Endometrial microvascular endothelial cells (primary cell): ENCODE measurements around the gene LIPG. TPM values are rescaled to one million over a fixed set of nuclear protein-coding genes. Genes with fewer than 3 reads are reported as not detected.
"Not testable (repeated sequence)": the region's sequence is repeated elsewhere in the genome, so short reads cannot be mapped to it uniquely, and the experiment has no call there.

Source experiments
- in situ Hi-C: cut with HindIII; loops from 2 replicates; pipeline ENCODE4 v1.10.0; 2017; ENCODE audit warnings: low sequenced_read_pairs, low pct_unique_long_range_greater_than_20kb; ENCODE audit errors: inconsistent ontology term
- total RNA-seq: library from RNA; depleted of rRNA; stranded (reverse); fragments of >200 nt; gene quantifications from one replicate; pipeline ENCODE4 v1.2.3, GENCODE V29; 2015; ENCODE audit errors: inconsistent ontology term

The LIPG gene
- total RNA-seq, 1 donor from 2014 or later = 80.7 TPM

- in situ Hi-C loops = no loop called here
These were observed 24.5 kb upstream of the LIPG start for GRCh38 chr18:49537232-49537896.

- in situ Hi-C loops = no loop called here
These were observed 17.5 kb upstream of the LIPG start for GRCh38 chr18:49544362-49544761.

GRCh38 chr18:49546278-49546677 lies 15.6 kb upstream of the LIPG start:
- in situ Hi-C loops = no loop called here

DNA sequence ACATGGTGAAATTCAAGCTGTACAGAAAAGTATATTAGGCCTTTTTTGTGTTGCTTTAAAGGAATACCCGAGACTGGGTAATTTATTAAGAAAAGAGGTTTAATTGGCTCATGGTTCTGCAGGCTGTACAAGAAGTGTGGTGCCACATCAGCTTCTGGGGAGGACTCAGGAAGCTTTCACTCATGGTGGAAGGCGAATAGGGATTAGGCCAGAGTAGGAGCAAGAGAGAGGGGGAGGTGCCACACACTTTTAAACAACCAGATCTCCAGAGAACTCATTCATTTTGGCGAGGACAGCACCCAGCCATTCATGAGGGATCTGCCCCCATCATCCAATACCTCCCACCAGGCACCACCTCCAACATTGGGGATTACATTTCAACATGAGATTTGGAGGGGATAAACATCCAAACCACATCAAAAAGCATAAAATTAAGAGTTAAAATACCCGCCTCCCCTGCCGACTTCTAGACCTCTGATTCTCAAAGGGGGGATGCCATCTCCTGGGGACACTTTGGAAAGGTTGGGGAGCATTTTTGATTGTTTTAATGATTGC lies 15.1 kb upstream of the LIPG start:
- in situ Hi-C loops = no loop called here

DNA sequence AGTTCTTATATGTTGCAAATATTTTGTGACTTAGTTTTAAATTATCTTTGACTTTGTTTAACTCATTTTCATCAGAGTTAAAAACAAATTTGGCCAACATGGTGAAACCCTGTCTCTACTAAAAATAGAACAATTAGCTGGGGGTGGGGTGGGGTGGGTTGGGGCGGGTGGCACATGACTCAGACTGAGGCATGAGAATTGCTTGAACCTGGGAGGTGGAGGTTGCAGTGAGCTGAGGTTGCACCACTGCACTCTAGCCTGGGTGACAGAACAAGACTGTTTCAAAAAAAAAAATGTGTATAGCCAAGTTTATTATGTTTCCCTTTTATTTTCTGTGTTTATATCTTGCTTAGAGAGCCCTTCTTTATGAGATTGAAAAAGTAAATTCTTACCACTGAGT lies 14.2 kb upstream of the LIPG start:
- in situ Hi-C loops = no loop called here

DNA sequence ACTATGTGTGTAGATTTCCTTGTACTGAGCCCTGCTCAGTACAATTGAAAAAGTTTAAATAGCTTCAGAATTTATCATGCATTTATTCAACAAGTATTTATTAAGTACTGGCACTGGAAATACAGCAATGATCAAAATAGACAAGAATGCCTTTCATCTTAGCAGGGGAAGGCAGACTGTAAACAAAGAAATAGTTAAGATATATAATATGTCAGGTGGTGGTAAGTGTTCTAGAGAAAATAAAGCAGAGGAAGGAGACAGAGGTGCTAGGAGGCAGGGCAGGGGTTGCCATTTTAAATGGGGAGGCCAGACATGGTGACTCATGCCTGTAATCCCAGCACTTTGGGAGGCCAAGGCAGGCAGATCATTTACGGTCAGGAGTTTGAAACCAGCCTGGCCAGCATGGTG lies 13.6 kb upstream of the LIPG start:
- in situ Hi-C loops = no loop called here

- in situ Hi-C loops = no loop called here
These were observed 11.1 kb upstream of the LIPG start for GRCh38 chr18:49550621-49551339.

DNA sequence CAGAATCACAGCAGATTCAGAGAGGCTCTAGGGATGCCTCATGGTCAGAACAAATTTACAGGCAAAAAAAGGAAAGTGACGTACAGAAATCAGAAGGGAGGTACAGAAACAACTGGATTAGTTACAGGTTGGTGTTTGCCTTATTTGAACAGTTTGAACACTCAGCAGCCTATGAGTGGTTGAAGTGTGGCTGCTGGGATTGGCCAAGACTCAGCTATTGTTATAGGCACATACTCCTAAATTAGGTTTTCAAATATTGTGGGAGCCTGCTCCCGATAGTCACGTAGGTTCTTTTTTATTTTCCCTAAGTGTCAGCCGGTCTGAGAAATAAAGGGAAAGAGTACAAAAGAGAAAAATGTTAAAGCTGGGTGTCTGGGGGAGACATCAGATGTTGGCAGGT lies 8.9 kb upstream of the LIPG start:
- in situ Hi-C loops = no loop called here

- in situ Hi-C loops = no loop called here
These were observed 6.2 kb upstream of the LIPG start for GRCh38 chr18:49555641-49556040.

DNA sequence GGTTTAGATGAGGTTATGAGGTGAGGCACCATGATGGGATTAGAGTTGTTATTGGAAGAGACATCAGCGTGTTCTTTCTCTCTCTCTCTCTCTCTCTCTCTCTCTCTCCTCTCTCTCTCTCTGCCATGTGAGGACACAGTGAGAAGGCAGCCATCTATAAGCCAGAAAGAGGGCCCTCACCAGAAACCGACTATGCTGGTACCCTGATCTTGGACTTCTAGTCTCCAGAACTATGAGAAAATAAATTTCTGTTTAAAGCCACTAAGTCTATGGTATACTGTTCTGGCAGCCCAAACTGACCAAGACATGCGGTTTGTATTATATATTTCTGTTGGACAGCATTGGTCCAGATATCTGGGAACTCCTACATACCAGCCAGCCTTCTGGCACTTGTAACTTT lies 3.5 kb upstream of the LIPG start:
- in situ Hi-C loops = no loop called here

DNA sequence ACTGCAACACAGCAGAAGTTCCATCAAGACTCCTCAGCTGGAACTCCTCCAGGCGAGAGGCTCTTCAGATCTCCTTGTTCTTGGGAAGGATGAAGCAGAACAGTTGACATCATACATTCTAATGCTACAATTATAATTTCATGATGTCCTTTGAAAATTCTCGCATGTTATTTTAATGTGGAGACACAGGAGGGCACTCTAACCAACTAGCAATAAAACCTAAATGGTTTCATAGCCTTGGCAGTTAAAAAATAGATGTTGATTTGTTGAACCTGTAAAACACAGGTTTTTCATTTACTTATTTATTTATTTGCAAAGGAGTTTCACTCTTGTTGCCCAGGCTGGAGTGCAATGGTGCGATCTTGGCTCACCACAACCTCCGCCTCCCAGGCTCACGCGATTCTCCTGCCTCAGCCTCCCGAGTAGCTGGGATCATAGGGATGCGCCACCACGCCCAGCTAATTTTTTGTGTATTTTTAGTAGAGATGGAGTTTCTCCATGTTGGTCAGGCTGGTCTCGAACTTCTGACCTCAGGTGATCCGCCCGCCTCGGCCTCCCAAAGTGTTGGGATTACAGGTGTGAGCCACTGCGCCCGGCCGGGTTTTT lies 2.4 kb upstream of the LIPG start:
- in situ Hi-C loops = not testable (repeated sequence)

DNA sequence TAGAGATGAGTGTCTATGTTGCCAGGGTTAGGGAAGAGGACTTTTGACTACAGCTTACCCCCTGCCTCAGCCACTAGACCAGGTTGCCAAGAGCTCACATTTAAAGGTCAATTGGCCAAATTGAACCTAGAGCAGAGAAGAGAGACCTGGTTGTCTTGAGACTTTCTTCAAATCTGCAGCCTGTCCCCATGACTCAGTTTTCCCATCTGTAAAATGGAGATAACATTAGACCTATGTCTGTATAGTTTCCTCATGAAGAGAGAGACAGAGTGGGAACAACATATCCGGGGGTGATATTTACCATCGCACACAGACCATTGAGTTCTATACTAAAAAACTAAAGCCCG lies 1.6 kb upstream of the LIPG start:
- in situ Hi-C loops = no loop called here

DNA sequence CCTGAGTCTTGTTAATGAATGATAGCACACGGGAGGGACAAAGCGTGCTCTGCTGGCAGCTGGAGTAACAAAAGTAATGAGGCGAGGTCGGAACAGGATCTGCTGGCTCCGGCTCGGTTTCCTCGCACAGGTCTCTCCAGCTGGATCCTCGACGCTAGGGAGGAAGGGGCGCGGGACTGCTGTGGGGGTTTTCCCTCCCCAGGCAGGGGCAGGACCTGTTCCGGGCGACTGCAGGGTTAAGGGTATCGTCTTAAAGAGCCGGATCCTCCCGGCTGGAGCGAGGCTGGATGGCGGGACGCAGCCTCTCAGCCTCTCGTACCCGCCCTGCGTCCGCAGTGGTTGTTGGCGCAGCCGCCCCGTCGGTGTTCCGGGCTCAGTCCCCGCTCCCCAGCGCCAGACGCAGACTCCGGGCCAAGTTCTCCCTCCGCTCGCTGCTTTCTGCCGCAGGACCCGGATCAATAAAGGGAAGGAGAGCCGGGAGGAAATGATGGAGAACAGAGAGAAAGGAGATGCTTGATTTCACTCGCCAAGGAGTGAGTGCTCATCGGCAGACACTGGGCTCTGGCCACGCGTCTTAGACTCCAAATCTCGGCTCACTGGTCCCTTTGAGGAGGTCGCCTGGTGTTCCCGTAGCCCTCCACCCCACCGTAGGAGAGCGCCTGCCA lies 1.1 kb upstream of the LIPG start:
- in situ Hi-C loops = no loop called here

DNA sequence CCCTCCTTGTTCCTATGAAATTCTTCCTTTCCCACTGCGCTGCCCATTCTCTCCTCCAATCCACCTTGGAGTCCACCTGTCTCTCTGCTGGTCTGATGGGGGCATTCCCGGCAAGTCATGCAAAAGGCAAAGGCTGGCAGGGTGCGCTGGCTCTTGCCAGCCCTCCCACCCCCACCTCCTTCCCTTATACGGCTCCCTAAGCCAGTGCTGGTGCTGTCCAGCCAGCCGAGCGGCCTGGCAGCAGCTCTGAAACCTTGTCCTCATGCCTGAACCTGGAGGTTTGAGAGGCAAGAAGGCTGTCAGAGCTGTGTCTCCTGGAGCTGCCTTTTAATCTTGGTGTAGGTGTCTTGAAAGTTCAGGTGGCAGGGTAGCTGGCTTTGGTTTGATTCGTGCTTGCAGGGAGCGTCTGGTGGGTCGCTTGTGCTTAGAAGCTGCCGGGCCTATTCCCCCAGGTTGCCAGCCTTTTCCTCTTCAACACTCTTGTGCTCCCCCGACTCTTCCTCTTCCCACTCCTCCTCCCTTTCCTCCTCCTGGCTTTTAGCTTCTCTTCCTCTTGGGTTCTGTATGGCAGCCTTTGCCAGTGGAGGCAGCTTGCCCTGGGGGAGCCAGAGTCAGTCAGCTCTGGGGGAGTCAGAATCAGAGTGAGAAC lies 748 bp downstream of the LIPG start:
- in situ Hi-C loops = no loop called here

DNA sequence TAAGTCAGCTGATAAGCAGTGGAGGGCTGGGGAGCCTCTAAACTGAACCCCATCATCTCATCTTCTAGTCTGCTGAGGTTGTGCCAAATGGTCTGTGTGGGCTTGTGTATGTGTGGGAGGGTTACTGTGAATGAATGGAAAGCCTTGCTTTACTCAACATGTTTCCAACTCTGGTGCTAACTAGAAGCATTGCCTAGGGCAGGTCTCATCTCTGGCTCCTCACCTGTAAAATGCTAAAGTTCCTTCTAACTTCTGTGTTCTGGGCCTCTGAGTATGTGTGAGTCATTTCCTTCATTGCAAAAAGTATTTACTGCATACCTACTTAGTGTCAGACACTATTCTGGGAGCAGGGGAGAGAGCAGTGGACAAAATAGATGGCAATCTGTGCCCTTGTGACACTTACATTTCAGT lies 1.3 kb downstream of the LIPG start:
- in situ Hi-C loops = no loop called here

DNA sequence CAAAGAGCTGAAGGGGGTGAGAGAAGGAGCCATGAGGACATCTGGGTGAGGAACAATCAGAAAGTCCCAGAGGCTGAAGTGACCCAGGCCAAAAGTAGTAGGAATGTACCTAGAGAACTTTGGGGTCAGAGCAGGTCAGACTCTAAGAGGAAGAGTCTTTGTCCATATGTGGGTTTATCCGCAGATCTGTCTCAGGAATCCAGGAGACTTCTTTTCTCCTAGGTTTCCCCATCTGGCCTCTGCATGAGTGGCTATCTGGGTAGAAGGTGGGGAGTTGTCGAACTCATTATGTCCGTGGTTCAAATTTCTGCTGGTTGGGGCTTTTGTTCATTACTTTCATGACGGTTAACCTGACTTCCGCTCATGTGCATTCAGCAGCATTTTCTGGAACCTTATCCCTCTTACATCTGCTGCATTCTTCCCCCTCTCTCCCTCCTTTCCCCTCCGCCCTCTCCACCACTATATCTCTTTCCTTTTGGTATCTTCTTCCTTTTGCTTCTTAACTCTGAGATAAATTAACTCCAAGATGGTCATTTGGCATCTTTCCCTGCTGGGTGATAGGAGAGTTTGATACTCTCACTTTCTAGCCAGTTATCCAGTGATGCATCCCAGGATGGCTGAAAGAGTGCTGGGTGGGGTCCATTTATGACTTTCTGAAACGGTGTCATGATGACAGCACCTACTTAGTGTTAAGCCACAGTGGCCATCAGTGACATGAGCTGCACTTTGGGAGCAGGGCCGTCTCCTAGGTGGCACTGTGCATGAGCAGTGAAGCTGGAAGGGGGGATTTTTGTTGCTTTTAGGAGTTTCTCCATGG lies 2.1 kb downstream of the LIPG start:
- in situ Hi-C loops = no loop called here

DNA sequence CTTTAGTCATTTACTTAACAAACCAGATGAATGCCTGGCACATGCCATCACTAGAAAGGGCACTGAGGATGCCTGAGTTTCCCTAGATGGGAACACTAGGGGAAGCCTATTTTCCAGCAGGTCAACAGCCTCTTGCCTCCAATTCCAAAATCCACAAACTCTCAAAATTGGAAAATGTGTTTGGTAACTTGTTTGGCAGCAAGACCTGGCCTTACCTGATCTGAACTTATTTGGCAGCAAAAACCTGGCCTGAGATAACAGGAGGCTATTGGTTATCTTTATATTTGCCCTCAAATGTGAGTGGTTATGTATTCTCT lies 2.6 kb downstream of the LIPG start:
- in situ Hi-C loops = no loop called here

DNA sequence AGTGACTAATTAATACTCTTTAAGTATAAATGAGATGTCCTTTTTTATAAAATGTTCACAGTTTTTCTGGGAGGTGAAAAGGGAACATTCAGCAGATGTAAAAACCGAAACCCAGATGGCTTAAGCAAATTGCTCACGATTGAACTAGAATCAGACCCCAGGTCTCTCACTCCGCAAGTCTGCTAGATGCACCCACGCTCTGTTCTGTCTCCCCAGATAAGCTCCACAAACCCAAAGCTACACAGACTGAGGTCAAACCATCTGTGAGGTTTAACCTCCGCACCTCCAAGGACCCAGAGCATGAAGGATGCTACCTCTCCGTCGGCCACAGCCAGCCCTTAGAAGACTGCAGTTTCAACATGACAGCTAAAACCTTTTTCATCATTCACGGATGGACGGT lies 3.2 kb downstream of the LIPG start:
- in situ Hi-C loops = no loop called here

- in situ Hi-C loops = no loop called here
These were observed 3.8 kb downstream of the LIPG start for GRCh38 chr18:49565612-49566011.
